Measurements from ENCODE around the gene TSKS.

The TSKS gene

GRCh38 chr19:49792829-49793560 is 29.9 kb upstream of the TSKS start:
- TF ChIP-seq CTCF (IDR thresholded peaks at IDR 0.05), result no peak
- no peaks in the 10 kb centered on the region for H3K9me3 ChIP-seq
- no peaks in the 10 kb centered on the region for H3K27me3 ChIP-seq
- peaks cover 53 to 100% (median 87%) of the 10 kb centered on the region in 3 donors for H3K36me3 ChIP-seq
- H3K27ac ChIP-seq, result no peak overlapping the region
- H3K4me3 ChIP-seq, result no peak overlapping the region
- no peaks in the 10 kb centered on the region for H3K4me1 ChIP-seq
- DNase-seq, result peak in 1 of 2 donors; percentile 57
- intact Hi-C loops (cut with DNase I; ENCODE audit: low total_unique reads), result no loop called here

GRCh38 chr19:49791776-49792445 is 28.8 kb upstream of the TSKS start:
- Histone ChIP-seq H3K27ac (no peak overlapping the region), H3K4me3 (no peak overlapping the region), H3K9me3 (no peaks in the 10 kb centered on the region), H3K4me1 (no peaks in the 10 kb centered on the region), H3K27me3 (no peaks in the 10 kb centered on the region), H3K36me3 (peaks cover 52 to 98% (median 83%) of the 10 kb centered on the region in 3 donors)
- DNase-seq, result no peak
- intact Hi-C loops (cut with DNase I; ENCODE audit: low total_unique reads), result no loop called here
- TF ChIP-seq CTCF (IDR thresholded peaks at IDR 0.05), result no peak

GRCh38 chr19:49790866-49791265 is 27.8 kb upstream of the TSKS start:
- intact Hi-C loops (cut with DNase I; ENCODE audit: low total_unique reads), result no loop called here
- H3K27ac ChIP-seq, result no peak overlapping the region
- no peak overlapping the region for H3K4me3 ChIP-seq
- TF ChIP-seq CTCF (IDR thresholded peaks at IDR 0.05), result no peak
- no peaks in the 10 kb centered on the region for H3K27me3 ChIP-seq
- no peaks in the 10 kb centered on the region for H3K9me3 ChIP-seq
- DNase-seq, result peak in 1 of 2 donors; percentile 60
- H3K36me3 ChIP-seq, result peaks cover 41 to 98% (median 72%) of the 10 kb centered on the region in 3 donors
- peaks cover 0 to 4% (median 0%) of the 10 kb centered on the region in 4 donors for H3K4me1 ChIP-seq

- DNase-seq, result no peak
- H3K4me3 ChIP-seq, result no peak overlapping the region
- no peak for TF ChIP-seq CTCF (IDR thresholded peaks at IDR 0.05)
- intact Hi-C loops (cut with DNase I; ENCODE audit: low total_unique reads), result no loop called here
- H3K4me1 ChIP-seq, result peaks cover 0 to 4% (median 0%) of the 10 kb centered on the region in 4 donors
- H3K27ac ChIP-seq, result no peak overlapping the region
- H3K27me3 ChIP-seq, result no peaks in the 10 kb centered on the region
- H3K9me3 ChIP-seq, result no peaks in the 10 kb centered on the region
- peaks cover 27 to 96% (median 56%) of the 10 kb centered on the region in 3 donors for H3K36me3 ChIP-seq
These were observed 25.8 kb upstream of the TSKS start for GRCh38 chr19:49788857-49789256.

DNA sequence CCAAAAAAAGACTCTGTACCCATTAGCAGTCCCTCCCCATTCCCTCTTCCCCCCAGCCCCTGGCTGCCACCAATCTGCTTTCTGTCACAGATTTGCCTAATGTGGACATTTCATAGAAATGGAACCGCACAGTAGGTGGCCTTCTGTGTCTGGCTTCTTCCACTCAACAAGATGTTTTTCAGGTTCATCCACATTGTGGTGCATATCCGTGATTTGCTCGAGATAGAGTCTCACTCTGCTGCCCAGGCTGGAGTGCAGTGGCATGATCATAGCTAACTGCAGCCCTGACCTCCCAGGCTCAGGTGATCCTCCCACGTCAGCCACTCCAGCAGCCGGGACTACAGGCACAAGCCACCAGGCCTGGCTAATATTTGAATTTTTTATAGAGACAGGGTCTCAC is 24.6 kb upstream of the TSKS start:
- no peaks in the 10 kb centered on the region for H3K27me3 ChIP-seq
- peaks cover 27 to 96% (median 57%) of the 10 kb centered on the region in 3 donors for H3K36me3 ChIP-seq
- intact Hi-C loops (cut with DNase I; ENCODE audit: low total_unique reads), result no loop called here
- peaks cover 0 to 4% (median 0%) of the 10 kb centered on the region in 4 donors for H3K4me1 ChIP-seq
- no peak for DNase-seq
- no peaks in the 10 kb centered on the region for H3K9me3 ChIP-seq
- no peak overlapping the region for H3K27ac ChIP-seq
- no peak overlapping the region for H3K4me3 ChIP-seq
- TF ChIP-seq CTCF (IDR thresholded peaks at IDR 0.05), result no peak
